ENCODE measurements around the gene PHKA1. TPM values are rescaled to one million over a fixed set of nuclear protein-coding genes. Genes with fewer than 3 reads are reported as not detected.
A peak's percentile ranks its signal among the peaks of the same experiment; 100 is the strongest.
"Not testable (repeated sequence)": the region's sequence is repeated elsewhere in the genome, so short reads cannot be mapped to it uniquely, and the experiment has no call there.

The PHKA1 gene
- total RNA-seq, 1 donor from 2014 or later: 2.8 TPM

DNA sequence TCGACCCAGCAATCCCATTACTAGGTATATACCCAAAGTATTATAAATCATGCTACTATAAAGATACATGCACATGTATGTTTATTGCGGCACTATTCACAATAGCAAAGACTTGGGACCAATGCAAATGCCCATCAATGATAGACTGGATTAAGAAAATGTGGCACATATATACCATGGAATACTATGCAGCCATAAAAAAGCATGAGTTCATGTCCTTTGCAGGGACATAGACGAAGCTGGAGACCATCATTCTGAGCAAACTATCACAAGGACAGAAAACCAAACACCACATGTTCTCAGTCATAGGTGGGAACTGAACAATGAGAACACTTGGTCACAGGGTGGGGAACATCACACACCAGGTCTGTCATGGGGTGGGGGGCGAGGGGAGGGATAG, 123.1 kb downstream of the PHKA1 start:
- intact Hi-C loops (cut with DNase I); DNase-seq (ENCODE audit: low spot score); ATAC-seq: not testable (repeated sequence)

- intact Hi-C loops (cut with DNase I): no loop called here
- DNase-seq (ENCODE audit: low spot score) (no peak), ATAC-seq (no peak)
Observed at GRCh38 chrX:72584163-72584562, 129.9 kb downstream of the PHKA1 start.

DNA sequence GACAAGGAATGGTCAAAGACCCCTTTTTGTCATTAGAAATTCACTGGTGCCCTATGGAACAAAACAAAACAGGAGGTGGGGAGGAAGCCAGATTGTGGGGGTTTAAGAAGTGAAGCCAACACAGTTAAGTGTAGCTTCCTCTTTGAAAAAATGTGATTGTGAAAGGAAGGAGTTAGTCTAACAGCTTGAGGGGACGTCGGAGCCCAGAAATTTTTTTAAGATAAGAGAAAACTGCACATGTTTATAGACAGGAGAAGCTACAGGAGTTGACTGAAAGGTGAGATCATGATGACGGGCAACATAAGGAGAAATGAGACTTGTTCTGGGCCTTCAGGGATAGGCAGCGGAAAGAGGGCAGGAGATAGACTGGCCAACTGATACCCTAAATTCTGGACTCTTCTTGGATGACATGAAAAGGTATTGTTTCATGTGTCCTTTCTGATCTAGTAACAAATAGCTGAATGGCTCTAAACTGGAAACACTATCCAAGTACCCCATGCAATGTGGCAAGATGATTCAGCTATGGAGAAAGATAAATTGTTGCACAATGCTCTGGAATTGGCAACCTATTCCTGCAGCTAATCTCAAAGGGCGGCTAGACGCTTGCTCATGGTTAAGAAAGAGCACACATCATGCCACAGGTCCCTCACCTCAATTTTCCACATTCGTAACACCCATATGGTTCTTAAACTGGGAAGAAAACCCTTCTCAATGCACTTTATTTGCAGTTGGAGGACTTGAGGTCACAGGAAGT, 137.8 kb downstream of the PHKA1 start:
- intact Hi-C loops (cut with DNase I): no loop called here
- DNase-seq (ENCODE audit: low spot score) (no peak), ATAC-seq (no peak)

- no peak for DNase-seq (ENCODE audit: low spot score)
- intact Hi-C loops (cut with DNase I): no loop called here
- peak; percentile 31 for ATAC-seq
Observed at GRCh38 chrX:72573158-72573511, 141.0 kb downstream of the PHKA1 start.

- peak; percentile 95 for ATAC-seq
- DNase-seq (ENCODE audit: low spot score): peak; percentile 75
- intact Hi-C loops (cut with DNase I): no loop called here
Observed at GRCh38 chrX:72572248-72573157, 141.6 kb downstream of the PHKA1 start, which contains the start of gene HDAC8. Gene HDAC8, minus strand, starts transcription at chrX:72572843. Its CDS starts 82 bp downstream, at chrX:72572761.

DNA sequence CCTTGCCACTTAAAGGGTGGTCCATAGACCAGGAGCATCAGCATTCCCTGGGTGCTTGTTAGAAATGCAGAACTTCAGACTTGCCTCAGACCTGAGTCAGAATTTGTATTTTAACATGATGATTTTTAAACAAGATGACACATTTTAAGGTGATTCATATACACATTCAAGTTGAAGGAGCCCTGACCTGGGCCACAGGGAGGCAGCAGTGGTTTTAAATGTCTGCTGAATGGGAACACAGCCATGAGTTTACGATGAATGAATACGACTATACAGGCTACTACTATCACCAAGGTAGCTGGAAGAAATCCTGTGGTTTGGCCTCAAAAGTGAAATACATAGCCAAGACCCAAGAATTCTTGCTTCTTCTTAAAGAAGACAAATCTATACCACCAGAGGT, 144.3 kb downstream of the PHKA1 start:
- ATAC-seq (no peak), DNase-seq (ENCODE audit: low spot score) (no peak)
- intact Hi-C loops (cut with DNase I): no loop called here

DNA sequence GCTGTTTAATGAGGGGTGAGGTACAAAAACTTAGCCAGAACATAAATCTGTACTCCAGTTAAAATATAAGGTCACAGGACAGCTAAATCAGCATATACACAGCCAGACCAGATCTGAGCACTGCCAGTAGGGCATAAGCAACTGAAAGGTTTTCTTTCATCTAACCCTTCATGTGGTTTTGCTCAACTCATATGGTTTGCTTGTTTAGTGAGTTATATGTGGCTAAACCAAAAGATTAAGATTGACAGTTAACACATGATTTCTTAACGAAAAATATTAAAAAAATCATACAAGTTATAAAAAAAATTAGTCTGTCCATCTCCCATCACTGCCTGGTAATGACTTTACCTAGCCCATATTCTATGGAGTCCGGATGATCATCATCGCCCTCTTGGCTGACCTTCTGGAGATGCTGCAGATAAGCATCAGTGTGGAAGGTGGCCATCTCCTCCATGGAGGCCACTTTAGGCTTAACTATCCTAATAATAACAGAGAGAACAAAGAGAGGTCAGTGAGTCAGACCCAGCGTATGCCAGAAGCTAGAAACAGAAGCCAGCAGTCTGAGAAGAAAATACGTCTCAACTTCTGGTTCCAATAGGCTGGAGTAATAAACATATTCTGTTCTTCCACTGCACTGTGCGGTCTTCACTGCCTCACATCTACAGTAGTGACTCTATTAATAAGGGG, 145.6 kb downstream of the PHKA1 start:
- intact Hi-C loops (cut with DNase I): no loop called here
- DNase-seq (ENCODE audit: low spot score): no peak
- ATAC-seq: no peak

DNA sequence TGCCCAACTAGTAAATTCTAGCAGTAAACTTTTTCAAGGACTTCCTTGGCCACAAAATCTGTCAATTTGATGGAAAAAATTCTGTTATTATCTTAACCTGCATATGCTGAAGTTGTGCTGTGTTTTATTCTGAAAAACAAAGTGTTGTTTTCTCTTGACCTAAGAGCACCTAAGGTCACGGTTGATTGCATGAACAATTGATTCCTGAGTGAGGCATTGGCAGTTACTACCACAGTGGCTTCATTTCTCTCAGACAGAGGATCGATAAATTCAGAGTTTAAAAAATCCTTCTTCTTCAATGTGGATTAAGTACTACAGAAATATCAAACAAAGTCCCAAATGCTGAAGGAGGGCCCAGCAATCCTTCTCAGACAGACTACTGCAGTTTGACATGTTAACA, 147.7 kb downstream of the PHKA1 start:
- intact Hi-C loops (cut with DNase I): no loop called here
- no peak for DNase-seq (ENCODE audit: low spot score)
- ATAC-seq: no peak

- ATAC-seq; intact Hi-C loops (cut with DNase I); DNase-seq (ENCODE audit: low spot score): not testable (repeated sequence)
Observed at GRCh38 chrX:72559655-72560054, 154.5 kb downstream of the PHKA1 start.

DNA sequence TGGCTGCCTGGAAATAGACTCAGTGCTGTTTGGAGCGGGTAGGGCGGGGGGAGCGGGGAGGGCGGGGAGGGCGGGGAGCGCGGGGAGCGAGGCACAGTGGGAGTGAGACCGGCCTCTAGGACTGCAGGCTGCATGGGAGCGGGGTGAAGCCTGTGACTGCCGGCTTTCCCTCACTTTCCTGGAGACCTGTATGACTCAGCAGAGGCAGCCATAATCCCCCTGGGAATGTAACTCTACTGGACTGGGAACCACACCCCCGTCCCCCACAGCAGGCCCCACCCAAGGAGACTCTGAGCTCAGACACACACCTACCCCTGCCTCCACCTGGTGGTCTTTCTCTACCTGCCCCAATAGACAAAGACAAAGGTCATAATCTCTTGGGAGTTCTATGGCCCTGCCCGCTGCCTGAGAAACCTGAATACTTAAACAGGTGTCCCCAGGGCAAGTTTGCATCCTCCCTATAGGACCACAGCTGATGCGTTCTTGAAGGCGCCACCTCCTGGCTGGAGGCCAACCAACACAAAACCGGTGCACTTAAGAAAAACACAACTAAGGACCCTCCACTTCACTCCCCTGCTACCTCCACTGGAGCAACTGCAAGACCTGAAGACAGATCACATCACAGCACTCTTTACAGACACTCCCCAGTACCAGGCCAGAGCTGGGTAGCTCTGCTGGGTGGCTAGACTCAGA, 159.5 kb downstream of the PHKA1 start:
- intact Hi-C loops (cut with DNase I): no loop called here

GRCh38 chrX:72552443-72552842, 161.7 kb downstream of the PHKA1 start:
- DNase-seq (ENCODE audit: low spot score); ATAC-seq; intact Hi-C loops (cut with DNase I): not testable (repeated sequence)

More for the DNA sequence above, 159.5 kb downstream of the PHKA1 start:
- DNase-seq (ENCODE audit: low spot score) (no peak), ATAC-seq (no peak)

GRCh38 chrX:72545990-72546389, 168.1 kb downstream of the PHKA1 start:
- intact Hi-C loops (cut with DNase I): no loop called here
- ATAC-seq: peak; percentile 42
- no peak for DNase-seq (ENCODE audit: low spot score)

- peak; percentile 86 for ATAC-seq
- intact Hi-C loops (cut with DNase I): no loop called here
- DNase-seq (ENCODE audit: low spot score): no peak
Observed at GRCh38 chrX:72540318-72540717, 173.8 kb downstream of the PHKA1 start.

DNA sequence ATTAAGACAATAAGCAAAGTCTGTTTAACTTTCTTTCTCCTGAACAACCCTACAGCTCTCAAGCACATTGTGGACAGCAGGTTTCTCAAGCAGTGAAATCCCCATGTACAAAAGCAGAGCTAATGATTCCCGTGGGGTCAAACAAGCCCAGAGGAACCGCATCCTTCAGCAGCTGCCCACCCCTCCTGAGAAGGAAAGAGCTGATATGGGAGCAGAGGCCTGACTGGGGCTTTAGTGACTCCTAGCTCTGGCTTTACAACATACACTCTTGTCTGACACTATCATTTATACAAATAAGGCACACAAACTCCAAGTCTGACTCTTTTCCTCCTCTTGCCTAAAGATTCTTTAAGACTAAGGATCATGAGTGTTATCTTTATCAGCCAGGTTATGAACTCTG, 174.3 kb downstream of the PHKA1 start:
- ATAC-seq (peak; percentile 74), DNase-seq (ENCODE audit: low spot score) (no peak)
- intact Hi-C loops (cut with DNase I): no loop called here

DNA sequence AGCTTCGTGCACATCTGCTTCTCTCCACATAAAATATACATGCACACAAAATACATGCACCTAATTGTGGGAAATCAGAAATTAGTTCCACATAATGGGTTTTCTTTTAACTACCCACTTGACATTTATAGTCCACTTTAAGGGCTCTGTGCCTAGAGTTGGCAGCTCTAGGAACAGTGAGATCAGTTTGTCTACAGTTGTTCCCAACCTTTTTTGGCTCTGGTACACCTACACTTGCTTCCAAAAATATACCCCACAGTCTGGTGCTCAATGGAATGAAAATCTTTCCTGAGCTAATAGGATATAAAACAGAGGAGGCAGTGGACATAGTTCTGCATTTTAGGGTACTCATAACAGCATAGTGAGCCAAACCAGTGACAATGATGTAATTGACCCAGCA, 177.6 kb downstream of the PHKA1 start:
- no peak for DNase-seq (ENCODE audit: low spot score)
- ATAC-seq: no peak
- intact Hi-C loops (cut with DNase I): no loop called here

DNA sequence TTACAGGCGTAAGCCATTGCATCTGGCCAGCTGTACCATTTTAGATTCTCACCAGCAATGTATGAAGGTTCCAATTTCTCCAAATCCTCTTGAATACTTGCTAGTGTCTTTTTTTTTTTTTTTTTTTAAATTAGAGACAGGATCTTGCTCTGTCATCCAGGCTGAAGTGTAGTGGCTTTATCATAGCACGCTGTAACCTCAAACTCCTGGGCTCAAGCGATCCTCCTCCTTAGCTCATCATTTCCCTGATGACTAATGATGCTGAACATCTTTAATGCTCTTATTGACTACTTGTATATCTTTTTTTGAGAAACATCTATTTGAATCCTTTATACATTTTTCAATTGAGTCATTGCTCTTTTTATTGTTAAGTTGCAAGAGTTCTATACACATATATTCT, 181.7 kb downstream of the PHKA1 start:
- intact Hi-C loops (cut with DNase I): no loop called here
- DNase-seq (ENCODE audit: low spot score) (no peak), ATAC-seq (no peak)
